Loucy (cell line): ENCODE results near the gene FAM210B.

Experiments
- H2AFZ ChIP-seq: fragments of 200-600 bp; sonication (generic); 2 replicates; pipeline ENCODE4 v1.6.0; 2016; ENCODE audit warnings: antibody characterized with exemption, mild to moderate bottlenecking, low read length, moderate library complexity
- H3F3A ChIP-seq: fragments of 200-600 bp; 2 replicates; pipeline ENCODE4 v1.6.0; 2016; ENCODE audit warnings: antibody characterized with exemption, low read depth, mild to moderate bottlenecking
- H3K27me3 ChIP-seq: fragments of 200-600 bp; sonication (generic); 2 replicates; pipeline ENCODE4 v1.6.1; 2014; ENCODE audit warnings: low read length, mild to moderate bottlenecking; ENCODE audit not compliant: insufficient read depth, poor library complexity, severe bottlenecking
- H3K36me3 ChIP-seq: fragments of 200-600 bp; sonication (generic); 2 replicates; pipeline ENCODE4 v1.6.1; 2016; ENCODE audit warnings: low read length; ENCODE audit not compliant: insufficient read depth
- H3K4me1 ChIP-seq: fragments of 200-600 bp; sonication (generic); 2 replicates; pipeline ENCODE4 v1.5.1; 2014; ENCODE audit warnings: low read length, mild to moderate bottlenecking; ENCODE audit not compliant: insufficient read depth, poor library complexity, severe bottlenecking
- H3K4me2 ChIP-seq: fragments of 200-600 bp; sonication (generic); 2 replicates; pipeline ENCODE4 v1.6.0; 2014; ENCODE audit warnings: antibody characterized with exemption, low read length, low read depth, mild to moderate bottlenecking; ENCODE audit not compliant: poor library complexity, severe bottlenecking
- H3K4me3 ChIP-seq: fragments of 200-600 bp; sonication (generic); 2 replicates; pipeline ENCODE4 v1.5.1; 2014; ENCODE audit warnings: low read length, mild to moderate bottlenecking, mixed read lengths; ENCODE audit not compliant: poor library complexity, severe bottlenecking
- H3K79me2 ChIP-seq: fragments of 200-600 bp; sonication (generic); 2 replicates; pipeline ENCODE4 v1.6.1; 2014; ENCODE audit warnings: low read length; ENCODE audit not compliant: insufficient read depth
- H3K9ac ChIP-seq: fragments of 200-600 bp; sonication (generic); 2 replicates; pipeline ENCODE4 v1.6.0; 2014; ENCODE audit warnings: mild to moderate bottlenecking, low read depth, low read length, moderate library complexity; ENCODE audit not compliant: poor library complexity, severe bottlenecking
- H3K9me2 ChIP-seq: fragments of 200-600 bp; sonication (generic); replicated peaks from 2 replicates; pipeline ENCODE4 v1.6.1; 2016; ENCODE audit warnings: low read depth, low read length, mixed read lengths
- H3K9me3 ChIP-seq: fragments of 200-600 bp; sonication (generic); 2 replicates; pipeline ENCODE4 v1.6.1; 2014; ENCODE audit warnings: mild to moderate bottlenecking, antibody characterized with exemption, low read length, low read depth; ENCODE audit not compliant: insufficient read depth
- H4K20me1 ChIP-seq: fragments of 200-600 bp; sonication (generic); 2 replicates; pipeline ENCODE4 v1.6.0; 2014; ENCODE audit warnings: antibody characterized with exemption, low read length, mild to moderate bottlenecking; ENCODE audit not compliant: insufficient read depth, poor library complexity, severe bottlenecking
- EZH2phosphoT487 ChIP-seq: fragments of 200-600 bp; IDR thresholded peaks from 2 replicates; pipeline ENCODE4 v1.6.1; 2018; ENCODE audit warnings: antibody characterized with exemption, mild to moderate bottlenecking, moderate library complexity, borderline replicate concordance
- TF ChIP-seq, protein P1 (sequence below): fragments of 200-600 bp; sonication (generic); conservative IDR thresholded peaks from 2 replicates; pipeline ENCODE4 v1.5.1; 2014; ENCODE audit warnings: mild to moderate bottlenecking, antibody characterized with exemption, low read length

Gene FAM210B

DNA sequence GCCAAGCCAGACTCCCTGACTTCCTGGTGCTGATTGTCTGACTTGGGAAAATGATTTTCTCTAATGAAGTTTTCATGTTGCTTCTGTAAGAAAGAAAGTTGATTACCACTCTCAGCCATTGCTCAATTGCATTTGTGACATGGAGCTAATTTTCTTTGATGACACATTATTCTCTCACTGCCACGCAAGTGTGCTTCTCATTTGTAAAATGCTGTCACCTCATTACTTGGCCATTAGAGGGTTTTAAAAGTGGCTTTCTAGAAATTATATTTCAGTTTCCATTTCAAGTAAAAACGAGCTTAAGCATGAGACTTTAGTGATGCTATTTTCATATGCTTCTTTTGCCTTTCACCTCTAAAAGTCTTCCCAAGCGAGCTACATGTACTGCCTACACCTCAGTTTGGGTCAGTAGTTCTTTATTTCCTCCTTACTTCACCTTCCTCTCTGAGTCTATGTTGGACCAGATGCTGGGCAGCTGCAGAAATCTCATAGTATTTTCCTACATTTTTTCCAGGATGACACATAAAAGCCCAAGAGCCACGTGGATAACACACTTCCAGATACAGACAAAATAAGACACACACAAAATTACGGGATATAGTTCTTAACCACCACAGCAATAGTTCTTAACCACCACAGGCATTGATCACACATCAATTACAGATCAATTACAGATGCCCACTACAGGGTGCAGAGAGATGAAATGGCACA is 6.3 kb upstream of the FAM210B start:
- no peaks in the 10 kb centered on the region for H3K79me2 ChIP-seq
- no peak overlapping the region for H2AFZ ChIP-seq
- no peak overlapping the region for H3K9ac ChIP-seq
- H3K9me2 ChIP-seq: no peaks in the 10 kb centered on the region
- H3F3A ChIP-seq: no peaks in the 10 kb centered on the region
- H3K4me2 ChIP-seq: no peak overlapping the region
- H3K9me3 ChIP-seq: no peaks in the 10 kb centered on the region
- no peaks in the 10 kb centered on the region for H3K36me3 ChIP-seq
- H3K27me3 ChIP-seq: no peaks in the 10 kb centered on the region
- TF ChIP-seq EZH2phosphoT487: no peak
- TF ChIP-seq, protein P1, sequence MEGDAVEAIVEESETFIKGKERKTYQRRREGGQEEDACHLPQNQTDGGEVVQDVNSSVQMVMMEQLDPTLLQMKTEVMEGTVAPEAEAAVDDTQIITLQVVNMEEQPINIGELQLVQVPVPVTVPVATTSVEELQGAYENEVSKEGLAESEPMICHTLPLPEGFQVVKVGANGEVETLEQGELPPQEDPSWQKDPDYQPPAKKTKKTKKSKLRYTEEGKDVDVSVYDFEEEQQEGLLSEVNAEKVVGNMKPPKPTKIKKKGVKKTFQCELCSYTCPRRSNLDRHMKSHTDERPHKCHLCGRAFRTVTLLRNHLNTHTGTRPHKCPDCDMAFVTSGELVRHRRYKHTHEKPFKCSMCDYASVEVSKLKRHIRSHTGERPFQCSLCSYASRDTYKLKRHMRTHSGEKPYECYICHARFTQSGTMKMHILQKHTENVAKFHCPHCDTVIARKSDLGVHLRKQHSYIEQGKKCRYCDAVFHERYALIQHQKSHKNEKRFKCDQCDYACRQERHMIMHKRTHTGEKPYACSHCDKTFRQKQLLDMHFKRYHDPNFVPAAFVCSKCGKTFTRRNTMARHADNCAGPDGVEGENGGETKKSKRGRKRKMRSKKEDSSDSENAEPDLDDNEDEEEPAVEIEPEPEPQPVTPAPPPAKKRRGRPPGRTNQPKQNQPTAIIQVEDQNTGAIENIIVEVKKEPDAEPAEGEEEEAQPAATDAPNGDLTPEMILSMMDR: no peak
- H4K20me1 ChIP-seq: no peaks in the 10 kb centered on the region
- H3K4me1 ChIP-seq: no peaks in the 10 kb centered on the region
- H3K4me3 ChIP-seq: no peak overlapping the region

DNA sequence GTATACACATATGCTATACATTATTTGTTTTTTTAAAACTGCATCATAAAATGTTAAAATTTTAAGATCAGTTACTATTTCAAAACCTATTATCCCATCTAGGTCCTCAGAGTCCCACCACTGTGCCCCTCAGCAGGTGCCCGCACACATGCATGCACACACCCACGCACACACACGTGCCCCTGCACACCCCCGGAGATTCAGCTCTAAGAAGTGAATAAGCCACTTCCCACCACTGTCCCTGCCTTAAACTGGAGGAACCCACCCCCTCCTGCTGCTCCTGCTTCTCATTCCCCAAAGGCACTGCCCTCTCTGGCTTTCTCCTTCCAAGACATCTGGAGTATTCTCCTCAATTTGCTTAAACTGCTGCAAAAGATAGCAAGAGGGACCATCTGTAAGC is 5.4 kb upstream of the FAM210B start:
- Histone ChIP-seq H3K4me3 (no peak overlapping the region), H2AFZ (no peak overlapping the region), H4K20me1 (no peaks in the 10 kb centered on the region), H3K9me2 (no peaks in the 10 kb centered on the region), H3F3A (no peaks in the 10 kb centered on the region), H3K9me3 (no peaks in the 10 kb centered on the region), H3K36me3 (no peaks in the 10 kb centered on the region), H3K27me3 (no peaks in the 10 kb centered on the region), H3K4me2 (no peak overlapping the region), H3K4me1 (no peaks in the 10 kb centered on the region), H3K79me2 (no peaks in the 10 kb centered on the region), H3K9ac (no peak overlapping the region)
- TF ChIP-seq, protein P1: no peak
- no peak for TF ChIP-seq EZH2phosphoT487

DNA sequence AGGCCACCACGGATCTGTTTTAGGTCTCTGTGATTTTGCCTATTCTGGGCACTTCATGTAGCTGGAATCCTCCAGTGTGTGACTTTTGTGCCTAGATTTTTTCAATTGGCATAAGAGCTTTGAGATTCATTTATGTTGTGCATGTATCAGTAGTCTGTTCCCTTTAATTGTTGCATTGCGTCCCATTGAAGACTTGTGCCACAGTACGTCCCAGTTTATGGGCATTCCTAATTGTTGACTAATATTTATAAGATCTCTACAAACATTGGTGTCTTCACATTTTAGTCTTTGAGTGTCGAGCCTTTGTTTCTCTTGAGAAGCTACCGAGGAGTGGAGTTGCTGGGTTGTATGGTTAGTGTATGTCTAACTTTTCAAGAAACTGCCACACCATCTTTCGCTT is 704 bp upstream of the FAM210B start:
- Histone ChIP-seq H3K4me2 (peak overlapping the region; percentile 79), H4K20me1 (no peaks in the 10 kb centered on the region), H3K36me3 (no peaks in the 10 kb centered on the region), H2AFZ (peak overlapping the region; percentile 53), H3K9ac (no peak overlapping the region), H3K4me1 (no peaks in the 10 kb centered on the region), H3K9me3 (no peaks in the 10 kb centered on the region), H3K4me3 (peak overlapping the region; percentile 71), H3K79me2 (no peaks in the 10 kb centered on the region), H3K9me2 (no peaks in the 10 kb centered on the region), H3F3A (no peaks in the 10 kb centered on the region), H3K27me3 (no peaks in the 10 kb centered on the region)
- TF ChIP-seq, protein P1: no peak
- no peak for TF ChIP-seq EZH2phosphoT487
